NCI-H187 treated with DMSO at 0.1 percent for 48 hours (cell line): Measurements from ENCODE around the gene UBAC2.

Source experiments
- DNase-seq: peaks from one replicate; lab custom pipeline; 2025; lab: John Stamatoyannopoulos, UW

UBAC2 gene

GRCh38 chr13:99295488-99296252, 95.0 kb downstream of the UBAC2 start:
- no peak for DNase-seq

- DNase-seq: no peak
Observed at GRCh38 chr13:99296398-99296797, 95.7 kb downstream of the UBAC2 start.

GRCh38 chr13:99297331-99297730, 96.7 kb downstream of the UBAC2 start:
- no peak for DNase-seq

- DNase-seq: no peak
Observed at GRCh38 chr13:99298056-99298455, 97.4 kb downstream of the UBAC2 start.

GRCh38 chr13:99299256-99299919, 98.7 kb downstream of the UBAC2 start:
- DNase-seq: no peak

- peak; percentile 85 for DNase-seq
Observed at GRCh38 chr13:99299920-99300341, 99.3 kb downstream of the UBAC2 start.

- no peak for DNase-seq
Observed at GRCh38 chr13:99301056-99301838, 100.6 kb downstream of the UBAC2 start.

GRCh38 chr13:99301913-99302636, 101.4 kb downstream of the UBAC2 start:
- DNase-seq: no peak

GRCh38 chr13:99302637-99303505, 102.2 kb downstream of the UBAC2 start:
- no peak for DNase-seq

- DNase-seq: no peak
Observed at GRCh38 chr13:99303863-99304521, 103.3 kb downstream of the UBAC2 start.

- DNase-seq: no peak
Observed at GRCh38 chr13:99304541-99304940, 103.9 kb downstream of the UBAC2 start.

- no peak for DNase-seq
Observed at GRCh38 chr13:99305158-99305557, 104.5 kb downstream of the UBAC2 start.

- DNase-seq: no peak
Observed at GRCh38 chr13:99305566-99305965, 104.9 kb downstream of the UBAC2 start.

- DNase-seq: no peak
Observed at GRCh38 chr13:99307247-99307646, 106.6 kb downstream of the UBAC2 start, which contains the start of gene GPR183. GPR183 (minus strand) TSS chr13:99307399; CDS start chr13:99296145, 11,254 bp downstream.

- DNase-seq: no peak
Observed at GRCh38 chr13:99307648-99308339, 107.1 kb downstream of the UBAC2 start.

- DNase-seq: no peak
Observed at GRCh38 chr13:99308471-99309087, 107.9 kb downstream of the UBAC2 start.

GRCh38 chr13:99310382-99311031, 109.9 kb downstream of the UBAC2 start:
- no peak for DNase-seq

- DNase-seq: no peak
Observed at GRCh38 chr13:99311137-99311536, 110.5 kb downstream of the UBAC2 start.
